ENCODE data around the gene TMEM132D.
"Not testable (repeated sequence)": the region's sequence is repeated elsewhere in the genome, so short reads cannot be mapped to it uniquely, and the experiment has no call there.

The TMEM132D gene

DNA sequence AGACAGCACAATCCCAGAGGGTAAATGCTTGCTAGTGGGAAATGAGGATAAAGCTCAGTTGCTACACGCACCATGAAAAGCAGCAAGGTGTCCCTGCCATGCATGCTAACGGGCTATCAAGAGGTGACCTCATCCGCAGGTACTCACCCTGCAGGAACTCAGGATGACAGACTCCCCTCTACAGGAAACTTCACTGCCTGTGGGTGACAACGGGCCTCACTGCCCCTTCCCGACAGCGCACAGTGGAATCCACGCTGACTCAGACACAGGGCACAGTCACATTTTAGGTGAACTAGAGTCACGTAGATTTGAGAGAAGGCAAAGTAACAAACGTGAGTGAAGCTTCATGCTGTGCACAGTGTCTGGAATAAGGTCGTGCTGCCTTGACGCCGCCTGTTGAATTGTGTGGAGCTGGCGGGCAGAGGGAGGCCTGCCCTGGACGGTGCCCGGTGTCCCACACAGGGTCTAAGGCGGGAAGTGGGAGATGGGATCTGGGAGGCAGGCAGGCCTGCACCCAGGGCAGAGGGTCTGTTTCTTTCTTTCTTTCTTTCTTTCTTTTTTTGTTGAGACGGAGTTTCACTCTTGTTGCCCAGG lies 331.8 kb downstream of the TMEM132D start:
- DNase-seq = no peak

DNA sequence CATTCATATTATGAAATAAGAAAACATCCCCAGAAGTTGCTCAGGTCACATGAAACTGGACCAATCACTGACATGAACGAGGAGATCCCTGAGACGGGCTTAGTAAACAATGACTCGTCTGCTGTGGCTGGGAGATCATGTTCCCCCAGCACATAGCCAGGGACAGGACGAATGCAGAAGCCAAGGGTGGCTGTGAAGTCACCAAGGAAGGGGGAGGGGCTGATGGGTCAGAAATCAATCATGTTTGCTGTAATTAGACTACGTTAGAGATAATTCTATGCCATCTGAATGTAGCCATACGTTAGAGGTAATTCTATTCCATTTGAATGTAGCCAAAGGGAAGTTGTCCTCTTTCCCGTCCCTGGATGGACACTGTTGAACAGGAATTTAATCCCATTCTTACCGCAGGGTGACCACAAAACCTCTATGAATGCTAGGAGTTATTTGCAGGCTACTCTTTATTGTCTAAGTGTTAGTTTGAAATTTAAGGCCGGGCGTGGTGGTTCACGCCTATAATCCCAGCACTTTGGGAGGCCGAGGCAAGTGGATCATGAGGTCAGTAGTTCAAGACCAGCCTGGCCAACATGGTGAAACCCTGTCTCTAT lies 332.9 kb downstream of the TMEM132D start:
- DNase-seq = no peak

DNA sequence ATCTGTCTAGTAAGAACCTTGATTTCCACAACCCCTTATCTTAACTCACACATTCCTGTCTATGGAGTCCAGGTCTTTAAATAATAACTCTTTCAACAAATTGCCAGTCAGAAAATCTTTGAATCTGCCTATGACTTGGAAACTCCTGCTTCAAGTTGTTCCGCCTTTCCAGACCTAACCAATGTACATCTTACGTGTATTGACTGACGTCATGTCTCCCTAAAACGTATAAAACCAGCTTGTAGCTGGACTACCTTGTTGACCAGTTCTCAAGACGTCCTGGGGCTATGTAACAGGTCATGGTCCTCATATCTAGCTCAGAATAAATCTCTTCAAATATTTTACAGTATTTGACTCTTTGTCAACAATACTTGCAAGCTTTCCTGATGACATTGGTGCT lies 337.0 kb downstream of the TMEM132D start:
- no peak for DNase-seq

DNA sequence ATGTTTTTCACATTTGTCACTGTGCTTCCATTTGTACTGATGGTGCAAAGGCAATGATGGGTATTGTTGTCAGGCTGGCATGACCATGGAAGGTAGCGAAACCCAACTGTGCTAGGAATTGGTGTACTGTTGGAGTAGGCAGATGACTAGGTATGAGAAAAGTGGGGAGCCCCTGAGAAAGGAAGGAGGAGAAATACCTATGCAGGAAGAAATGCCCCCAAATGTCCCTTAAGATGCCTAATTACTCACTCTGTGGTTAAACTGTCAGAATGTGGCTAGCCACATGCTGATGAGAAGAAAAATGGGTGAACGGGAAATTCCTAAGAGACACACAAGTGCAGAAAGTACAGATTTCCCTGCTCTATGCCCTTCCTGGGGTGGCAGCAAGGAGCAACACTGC lies 339.1 kb downstream of the TMEM132D start:
- no peak for DNase-seq

DNA sequence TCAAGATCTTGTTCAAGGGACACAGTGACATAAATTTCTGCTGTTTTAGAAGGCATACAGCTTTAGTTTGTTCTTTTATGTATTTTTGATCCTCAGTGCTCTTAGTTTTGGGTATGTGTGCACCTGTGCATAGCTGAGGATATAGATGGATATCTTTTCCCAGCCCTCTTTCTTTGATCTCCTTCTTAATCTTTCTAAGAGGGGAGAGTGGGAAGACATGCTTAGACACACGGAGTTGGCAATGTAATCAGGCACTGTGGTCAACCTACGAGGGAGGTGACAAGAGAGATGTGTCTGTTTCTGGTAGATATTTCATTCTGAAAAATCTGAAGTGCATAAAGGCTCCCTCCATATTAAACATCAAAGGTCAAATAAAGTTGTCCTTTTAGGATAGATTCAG lies 340.6 kb downstream of the TMEM132D start:
- DNase-seq = no peak

DNA sequence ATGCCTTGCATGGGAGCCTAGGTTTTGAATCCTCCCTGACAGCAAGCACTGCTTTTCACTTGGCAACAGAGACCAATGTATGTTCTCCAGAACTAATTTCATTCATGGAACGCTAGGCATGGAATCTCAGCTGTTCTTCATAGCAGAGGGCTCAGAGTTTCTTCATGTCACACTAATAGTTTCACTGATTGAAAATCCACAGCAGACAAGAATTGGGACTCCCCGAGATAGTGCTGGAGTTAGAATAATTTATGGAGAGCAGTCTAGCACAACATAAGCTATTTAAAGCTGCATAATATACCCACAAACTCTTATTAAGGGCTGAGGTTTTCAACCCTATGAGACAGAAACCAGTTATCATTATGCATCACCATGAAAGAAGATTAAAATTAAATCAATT lies 342.5 kb downstream of the TMEM132D start:
- no peak for DNase-seq

DNA sequence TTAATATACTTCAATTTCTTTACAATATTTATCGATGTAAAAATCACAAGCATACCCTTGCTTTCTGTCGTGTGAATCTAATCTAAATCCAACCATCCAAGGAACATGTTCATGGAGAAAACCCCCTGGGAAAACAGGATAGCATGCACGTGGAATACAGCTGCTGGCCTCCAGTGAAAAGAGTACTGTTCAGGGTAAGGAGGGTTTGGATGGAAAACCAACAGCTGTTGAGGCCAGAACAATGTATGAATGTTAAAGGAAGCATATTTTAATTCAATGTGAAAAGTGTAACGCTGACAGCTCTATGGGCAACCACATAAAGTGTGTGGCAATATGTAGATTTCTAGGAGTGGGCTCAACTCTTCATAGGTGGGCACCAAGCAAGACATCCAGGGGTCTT lies 344.0 kb downstream of the TMEM132D start:
- DNase-seq = no peak

DNA sequence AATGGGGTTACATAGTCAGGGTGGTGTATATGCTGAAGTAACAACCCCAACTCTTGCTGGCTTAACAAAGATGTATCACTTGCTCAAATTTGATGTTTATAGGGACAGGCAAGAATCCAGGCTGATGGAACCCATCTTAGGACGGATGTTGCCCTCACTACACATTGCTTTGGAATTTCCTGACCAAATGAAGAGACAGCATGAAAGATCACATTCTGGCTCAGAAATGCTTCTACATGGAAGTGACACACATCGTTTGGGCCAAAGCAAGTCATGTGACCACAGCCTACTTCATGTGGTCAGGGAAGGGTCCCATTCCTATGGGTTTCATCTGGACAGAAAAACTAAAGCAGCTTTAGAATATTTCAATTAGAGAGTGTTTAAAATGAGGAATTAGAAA lies 345.8 kb downstream of the TMEM132D start:
- DNase-seq = no peak

DNA sequence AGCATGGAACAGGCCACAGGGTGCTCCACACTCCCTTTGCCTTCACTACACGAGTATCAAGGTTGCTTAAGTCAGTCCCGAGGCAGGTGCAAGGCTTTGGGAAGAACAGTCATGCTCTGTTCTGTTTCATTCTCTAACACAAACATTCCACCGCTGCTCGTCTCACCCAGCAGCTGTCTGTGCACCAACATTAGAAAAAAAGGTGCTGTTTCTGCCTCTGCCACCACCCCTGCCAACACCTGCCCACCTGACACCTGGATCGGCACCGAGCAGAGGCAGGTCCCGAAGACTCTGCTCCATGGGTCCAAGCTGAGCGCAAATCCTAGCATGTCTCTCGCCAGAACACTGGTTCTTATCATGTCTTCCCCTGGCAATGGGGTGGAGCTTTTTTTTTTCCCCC lies 347.7 kb downstream of the TMEM132D start:
- DNase-seq = no peak

DNA sequence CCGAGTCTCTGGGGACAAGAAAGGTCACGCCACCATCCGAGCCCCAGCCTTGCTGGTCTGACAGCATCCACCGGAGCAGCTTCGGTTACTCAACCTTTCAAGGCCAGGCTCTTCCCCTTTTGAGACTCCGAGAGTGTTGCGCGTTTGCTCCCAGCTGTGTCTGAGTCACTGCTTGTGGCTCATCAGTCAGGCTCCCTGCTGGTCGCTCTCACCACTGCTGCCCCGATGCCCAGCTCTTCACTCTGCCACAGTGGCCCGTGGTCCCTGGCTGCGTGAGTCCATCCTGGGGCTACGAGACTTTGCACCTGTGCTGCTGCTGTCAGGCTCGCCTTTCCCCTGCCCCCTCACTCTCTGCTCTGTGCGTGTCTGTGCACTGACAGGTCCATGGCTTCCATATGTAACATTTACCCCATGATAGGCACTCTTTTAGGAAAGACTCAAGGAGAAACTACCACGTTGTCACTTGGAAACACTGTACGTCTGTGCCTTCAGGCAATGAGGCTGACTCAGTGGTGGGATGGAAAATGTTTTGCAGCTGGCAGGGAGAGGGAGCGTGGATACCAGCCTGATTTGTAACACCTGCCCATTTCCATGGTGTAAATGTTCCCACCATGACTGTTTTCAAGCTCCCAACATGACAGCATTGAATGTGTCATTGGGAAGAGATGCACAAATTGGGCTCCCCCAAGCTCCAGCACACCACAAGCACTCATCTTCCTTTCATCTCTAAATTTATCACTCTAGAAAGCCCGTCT lies 350.7 kb downstream of the TMEM132D start:
- no peak for DNase-seq

DNA sequence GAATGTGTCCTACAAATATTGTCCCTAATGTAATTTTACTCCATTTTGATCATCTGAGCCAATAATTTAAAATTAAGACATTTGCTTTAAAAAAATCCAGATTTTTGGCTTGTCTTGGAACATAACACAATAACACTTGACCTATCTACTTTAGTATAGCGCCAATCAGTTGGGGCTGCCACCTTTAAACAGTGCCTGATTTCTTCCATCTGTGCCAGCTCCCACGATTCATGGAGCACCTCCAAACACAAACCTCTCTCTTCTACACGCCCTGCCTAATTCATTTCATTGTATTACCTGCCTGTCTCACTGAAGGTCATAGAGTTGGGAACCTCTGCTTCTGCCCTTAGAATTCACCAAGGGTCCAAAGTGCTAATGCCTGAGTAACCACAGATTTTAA lies 352.4 kb downstream of the TMEM132D start:
- DNase-seq = no peak

DNA sequence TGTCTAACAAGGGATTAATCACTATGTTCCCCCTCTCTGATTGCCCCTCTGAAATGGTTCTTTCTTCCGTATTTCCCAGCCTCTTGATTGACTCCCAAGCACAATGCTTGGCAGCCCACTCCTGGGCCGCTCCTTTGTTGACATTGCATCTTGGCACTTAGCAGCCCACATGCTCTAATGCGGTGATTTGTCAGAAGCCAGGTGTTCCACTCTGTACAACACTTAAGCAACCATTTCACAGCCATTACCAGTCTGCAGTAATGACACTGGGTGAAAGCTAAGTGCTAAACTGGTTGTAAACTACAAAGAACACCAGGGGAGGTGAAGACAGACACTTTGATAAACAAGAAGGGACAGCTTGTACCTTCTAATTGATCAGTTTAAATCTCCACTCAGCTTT lies 353.5 kb downstream of the TMEM132D start:
- DNase-seq = no peak

DNA sequence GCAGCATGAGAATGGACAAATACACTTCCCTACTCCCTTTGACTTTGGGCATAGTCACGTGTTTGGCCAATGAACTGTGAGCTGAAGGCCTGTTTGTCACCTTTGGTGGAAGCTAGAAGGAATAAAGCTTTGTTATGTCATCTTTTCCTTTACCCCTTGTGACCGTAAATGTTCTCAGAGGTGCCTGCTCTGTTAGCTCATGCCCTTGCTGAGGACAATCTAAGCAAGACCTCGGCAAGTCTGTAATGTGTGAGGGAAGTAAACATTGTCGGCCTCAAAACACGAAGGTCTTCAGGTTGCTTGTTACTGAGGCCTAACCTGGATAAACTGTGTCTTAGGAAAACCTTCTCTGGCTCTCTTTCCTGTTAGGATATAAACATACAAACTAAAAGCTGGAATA lies 354.2 kb downstream of the TMEM132D start:
- no peak for DNase-seq

DNA sequence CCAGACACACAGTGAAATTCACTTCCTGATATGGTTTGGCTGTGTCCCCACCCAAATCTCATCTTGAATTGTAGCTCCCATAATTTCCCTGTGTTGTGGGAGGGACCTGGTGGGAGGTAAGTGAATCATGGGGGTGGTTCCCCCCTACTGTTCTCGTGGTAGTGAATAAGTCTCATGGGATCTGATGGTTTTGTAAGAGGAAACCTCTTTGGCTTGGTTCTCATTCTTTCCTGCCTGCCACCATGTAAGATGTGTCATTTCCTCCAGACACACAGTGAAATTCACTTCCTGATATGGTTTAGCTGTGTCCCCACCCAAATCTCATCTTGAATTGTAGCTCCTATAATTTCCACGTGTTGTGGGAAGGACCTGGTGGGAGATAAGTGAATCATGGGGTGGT lies 354.8 kb downstream of the TMEM132D start:
- DNase-seq = not testable (repeated sequence)

DNA sequence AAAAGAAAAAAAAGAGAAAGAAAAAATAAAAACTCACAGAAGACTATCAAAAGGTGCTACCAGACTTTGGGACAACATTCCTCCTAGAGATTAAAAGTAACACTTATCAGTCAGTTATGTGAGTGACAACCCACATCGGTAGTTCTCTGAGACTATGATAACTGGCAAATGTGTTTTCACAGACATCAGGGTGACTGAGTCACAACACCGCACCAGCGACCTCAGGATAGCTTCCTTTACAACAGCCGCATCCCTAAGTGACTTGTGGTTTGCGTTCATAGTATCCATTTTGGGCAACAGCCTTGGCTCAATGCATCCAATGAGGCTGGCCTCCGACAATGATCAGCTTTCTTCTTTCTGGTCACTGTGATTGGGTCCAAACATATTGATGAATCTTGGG lies 359.1 kb downstream of the TMEM132D start:
- DNase-seq = no peak

DNA sequence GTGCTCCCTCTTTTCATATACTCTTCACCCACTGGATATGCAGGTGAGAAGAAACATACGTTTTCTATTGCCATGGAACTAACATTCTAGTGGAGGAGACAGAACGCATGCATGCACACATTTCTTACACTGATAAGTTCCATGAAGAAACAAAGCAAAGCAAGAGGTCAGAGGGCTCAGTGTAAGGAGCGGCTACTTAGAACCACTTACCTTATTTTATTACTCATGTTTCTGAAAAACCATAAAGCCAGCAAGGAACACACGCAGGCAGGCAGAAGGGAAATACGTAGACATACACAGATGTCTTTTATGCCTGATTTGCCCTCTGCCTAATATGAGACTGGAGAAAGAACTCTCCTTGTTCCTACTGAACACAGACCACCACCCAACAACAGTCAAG lies 362.9 kb downstream of the TMEM132D start:
- no peak for DNase-seq

DNA sequence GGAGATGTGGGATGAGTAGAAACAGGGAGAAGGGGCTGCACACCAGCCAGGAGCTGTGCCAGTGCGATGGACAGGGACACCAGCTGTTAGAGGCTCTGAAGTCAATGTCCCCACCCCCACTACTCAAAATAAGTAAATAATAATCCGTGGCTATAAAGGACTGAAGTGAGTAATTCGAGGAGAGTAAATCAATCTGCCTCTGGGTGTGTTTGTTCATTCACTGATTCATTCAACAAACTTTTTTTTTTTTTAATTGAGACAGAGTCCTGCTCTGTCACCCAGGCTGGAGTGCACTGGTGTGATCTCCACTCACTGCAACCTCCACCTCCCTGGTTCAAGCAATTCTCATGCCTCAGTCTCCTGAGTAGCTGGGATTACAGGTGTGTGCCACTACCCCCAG lies 363.6 kb downstream of the TMEM132D start:
- DNase-seq = no peak

DNA sequence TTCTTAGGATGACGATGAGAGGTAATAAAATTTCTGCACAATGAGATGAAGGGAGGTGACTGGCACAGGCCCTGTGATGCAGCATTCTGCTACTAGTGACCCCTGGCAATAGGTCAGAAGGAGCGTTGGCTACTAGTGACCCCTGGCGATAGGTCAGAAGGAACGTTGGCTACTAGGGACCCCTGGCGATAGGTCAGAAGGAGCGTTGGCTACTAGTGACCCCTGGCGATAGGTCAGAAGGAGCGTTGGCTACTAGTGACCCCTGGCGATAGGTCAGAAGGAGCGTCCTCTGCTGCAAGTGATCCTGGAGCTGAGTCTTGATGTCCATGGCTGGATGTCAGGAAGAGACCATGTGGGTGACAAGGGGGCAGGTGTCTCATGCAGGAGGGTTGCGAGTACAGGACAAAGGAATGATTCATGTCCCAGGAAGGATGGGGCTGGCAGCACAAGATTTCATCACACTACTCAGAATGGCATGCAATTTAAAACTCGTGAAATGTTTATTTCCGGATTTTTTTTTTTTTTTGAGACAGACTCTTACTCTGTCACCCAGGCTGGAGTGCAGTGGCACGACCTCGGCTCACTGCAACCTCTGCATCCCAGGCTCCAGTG lies 365.0 kb downstream of the TMEM132D start:
- DNase-seq = not testable (repeated sequence)

DNA sequence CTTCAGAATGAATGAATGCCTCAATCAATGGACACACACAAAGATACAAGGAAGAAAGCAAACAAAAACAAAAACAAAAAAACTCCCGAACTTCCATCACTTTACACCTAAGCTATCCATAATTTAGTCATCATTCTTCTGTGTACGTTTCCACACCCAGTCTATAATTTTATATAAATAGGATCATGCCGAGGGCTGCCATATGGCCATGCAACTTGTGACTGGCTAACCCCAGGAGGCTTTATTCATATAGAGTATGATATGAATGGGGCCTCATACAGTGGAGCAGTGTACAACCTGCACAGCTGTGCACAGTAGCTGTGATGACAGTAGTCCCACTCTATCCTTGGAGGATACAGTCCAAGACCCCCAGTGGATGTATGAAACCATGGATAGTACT lies 365.7 kb downstream of the TMEM132D start:
- DNase-seq = no peak

DNA sequence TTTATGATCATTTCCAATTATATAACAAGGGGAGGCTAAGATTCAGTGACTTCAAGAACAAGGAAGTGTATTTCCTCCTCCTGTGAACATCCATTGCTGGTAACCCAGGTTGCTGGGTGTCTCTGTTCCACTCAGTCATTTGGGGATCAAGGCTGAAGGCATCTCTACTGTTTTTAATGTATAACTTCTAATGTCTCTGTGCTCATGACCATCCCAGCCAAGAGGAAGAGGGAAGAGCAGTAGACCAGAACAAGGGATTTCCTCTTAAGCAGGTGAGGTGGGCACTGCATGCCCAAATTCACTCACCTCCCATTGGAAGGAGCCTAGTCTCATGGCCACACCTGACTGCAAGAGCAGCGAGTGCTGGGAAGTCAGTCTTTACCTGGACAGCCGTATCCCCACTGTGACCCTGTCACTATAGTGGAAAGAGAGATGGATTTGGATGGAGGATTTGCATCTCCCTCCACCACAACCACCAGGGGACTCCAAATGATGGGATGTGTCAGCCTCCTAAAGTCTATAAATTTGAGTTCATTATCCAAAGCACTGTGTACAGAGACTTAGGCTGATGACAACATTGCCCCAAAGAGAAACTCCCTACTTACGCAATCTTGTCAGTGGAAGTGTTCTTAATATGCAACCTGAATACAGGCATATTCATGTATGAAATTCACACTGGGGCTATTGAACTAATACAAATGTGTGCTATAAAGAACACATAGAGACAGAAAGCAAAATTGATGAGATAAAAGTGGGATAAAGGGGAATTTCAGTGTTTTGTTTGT lies 368.7 kb downstream of the TMEM132D start:
- no peak for DNase-seq

DNA sequence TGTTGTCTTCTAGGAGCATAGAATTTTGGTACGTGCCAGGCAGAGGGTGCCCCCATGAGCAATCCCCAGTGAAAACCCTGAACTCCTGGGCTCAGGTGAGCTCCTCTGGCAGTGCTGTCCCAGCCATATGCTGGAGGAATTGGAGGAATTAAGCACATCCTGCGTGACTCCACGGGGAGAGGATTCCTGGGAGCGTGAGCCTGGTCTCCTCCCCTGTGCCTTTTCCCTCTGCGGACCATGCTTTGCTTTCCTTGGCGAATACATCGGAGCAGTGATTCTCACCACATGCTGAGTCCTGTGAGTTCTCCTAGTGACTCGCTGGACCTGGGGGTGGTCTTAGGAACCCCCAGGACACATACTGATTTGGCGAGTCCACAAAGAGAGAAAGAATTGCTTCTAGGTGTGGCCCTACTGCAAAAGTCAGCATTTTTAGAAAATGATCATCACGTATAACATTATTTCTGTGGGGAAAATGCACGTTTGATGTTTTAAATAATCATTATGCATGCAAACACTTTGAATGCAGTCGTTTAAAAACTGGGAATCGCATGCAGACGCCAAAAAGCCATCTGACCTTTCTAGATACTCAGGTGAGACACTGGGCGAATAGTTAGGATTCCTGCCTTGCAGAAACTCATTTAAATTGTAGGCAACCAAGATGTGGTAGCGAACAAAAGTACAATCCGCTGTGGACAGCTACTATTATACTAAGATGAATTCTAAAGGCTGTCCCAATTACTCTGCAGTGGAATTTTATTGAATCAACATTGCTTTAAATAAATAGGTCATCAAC lies 370.9 kb downstream of the TMEM132D start:
- DNase-seq = no peak

DNA sequence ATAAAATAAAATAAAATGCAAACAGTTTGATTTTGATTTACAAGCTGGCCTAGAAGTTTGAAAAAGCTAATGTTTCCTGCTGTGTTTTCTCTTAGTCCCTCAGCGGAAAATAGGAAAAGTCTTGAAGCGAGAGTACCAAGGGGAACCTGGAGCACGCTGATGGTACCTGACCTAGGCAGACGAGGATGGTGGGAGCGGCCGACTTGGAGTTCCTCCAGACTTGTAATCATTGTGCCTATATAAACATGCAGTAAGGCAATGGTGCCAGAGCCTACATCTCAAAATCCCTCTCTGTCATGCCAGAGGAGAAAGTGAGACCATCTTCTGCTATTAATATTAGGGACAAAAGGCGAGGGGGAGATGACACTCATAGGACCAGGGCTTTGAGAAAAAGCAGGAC lies 371.7 kb downstream of the TMEM132D start:
- no peak for DNase-seq
